Osteoblast (primary cell): Measurements from ENCODE around the gene RAB7B. TPM values are rescaled to one million over a fixed set of nuclear protein-coding genes. Genes with fewer than 3 reads are reported as not detected.
A peak's percentile ranks its signal among the peaks of the same experiment; 100 is the strongest.

Source experiments
- DNase-seq: peaks from one replicate; pipeline ENCODE4 v3.0.0; 2011; ENCODE audit warnings: low spot score, mixed read lengths; ENCODE audit not compliant: insufficient read length; ENCODE audit errors: missing footprints
- H2AFZ ChIP-seq: 2 replicates; pipeline ENCODE4 v1.6.0; 2011; ENCODE audit warnings: mild to moderate bottlenecking, low read length
- H3K27ac ChIP-seq: 2 replicates; pipeline ENCODE4 v1.5.1; 2011; ENCODE audit warnings: mild to moderate bottlenecking, low read depth, low read length, moderate library complexity
- H3K27me3 ChIP-seq: 2 replicates; pipeline ENCODE4 v1.6.0; 2012; ENCODE audit warnings: mild to moderate bottlenecking, control low read depth, inconsistent platforms, low read length, moderate library complexity; ENCODE audit not compliant: insufficient read depth
- H3K36me3 ChIP-seq: 2 replicates; pipeline ENCODE4 v1.5.1; 2011; ENCODE audit warnings: mild to moderate bottlenecking, low read length, control low read depth, moderate library complexity; ENCODE audit not compliant: insufficient read depth
- H3K4me1 ChIP-seq: 2 replicates; pipeline ENCODE4 v1.5.1; 2011; ENCODE audit warnings: mild to moderate bottlenecking, low read length, control low read depth, moderate library complexity; ENCODE audit not compliant: insufficient read depth
- H3K4me2 ChIP-seq: 2 replicates; pipeline ENCODE4 v1.6.0; 2011; ENCODE audit warnings: mild to moderate bottlenecking, low read length; ENCODE audit not compliant: insufficient read depth
- H3K4me3 ChIP-seq: fragments of 200-600 bp; sonication (generic); 3 replicates; pipeline ENCODE4 v1.5.1; 2012; ENCODE audit warnings: mild to moderate bottlenecking, low read length, inconsistent platforms; ENCODE audit not compliant: insufficient read depth
- H3K79me2 ChIP-seq: 2 replicates; pipeline ENCODE4 v1.6.0; 2012; ENCODE audit warnings: mild to moderate bottlenecking, low read length, control low read depth, inconsistent platforms; ENCODE audit not compliant: insufficient read depth
- H3K9me3 ChIP-seq: 2 replicates; pipeline ENCODE4 v1.5.1; 2011; ENCODE audit warnings: low read depth, low read length, control low read depth
- H4K20me1 ChIP-seq: 2 replicates; pipeline ENCODE4 v1.6.0; 2012; ENCODE audit warnings: mild to moderate bottlenecking, low read length, control low read depth; ENCODE audit not compliant: insufficient read depth
- CTCF ChIP-seq: IDR thresholded peaks from 2 replicates; pipeline ENCODE4 v1.5.1; 2011; ENCODE audit warnings: mild to moderate bottlenecking, low read depth, low read length, moderate library complexity; ENCODE audit errors: extremely low read depth
- total RNA-seq: library from RNA; depleted of rRNA; stranded (reverse); fragments of >200 nt; gene quantifications from 2 replicates; pipeline ENCODE4 v1.2.3, GENCODE V29; 2012

The RAB7B gene
- total RNA-seq, 1 donor, result 7.6 TPM

GRCh38 chr1:205927247-205927646, 75.9 kb downstream of the RAB7B start:
- Histone ChIP-seq H3K27me3 (no peaks in the 10 kb centered on the region), H3K27ac (no peak overlapping the region)
- TF ChIP-seq CTCF, result no peak

More at GRCh38 chr1:205927247-205927646, 75.9 kb downstream of the RAB7B start:
- peaks cover 8% of the 10 kb centered on the region for H3K4me1 ChIP-seq
- no peak overlapping the region for H2AFZ ChIP-seq
- no peaks in the 10 kb centered on the region for H3K9me3 ChIP-seq
- peak; percentile 73 for DNase-seq
- H4K20me1 ChIP-seq, result no peaks in the 10 kb centered on the region
- no peaks in the 10 kb centered on the region for H3K36me3 ChIP-seq
- no peak overlapping the region for H3K4me3 ChIP-seq
- H3K4me2 ChIP-seq, result no peak overlapping the region
- no peaks in the 10 kb centered on the region for H3K79me2 ChIP-seq

Other genes with a start within 250 kb of the RAB7B start
- gene RAB29, start 227.9 kb downstream of the RAB7B start, total RNA-seq, result 37.6 and 43.3 TPM in 2 replicates
- gene SLC41A1, start 190.2 kb downstream of the RAB7B start, total RNA-seq, result 28.0 and 29.3 TPM in 2 replicates
- gene PM20D1, start 153.3 kb downstream of the RAB7B start, total RNA-seq, result 0.29 TPM in 1 of 2 replicates, not detected in the other
- not detected in 2 replicates for gene SLC26A9, start 59.9 kb downstream of the RAB7B start, total RNA-seq
- not detected in 2 replicates for gene CTSE, start 20.5 kb upstream of the RAB7B start, total RNA-seq
- gene RHEX, start 49.8 kb upstream of the RAB7B start, total RNA-seq, result not detected in 2 replicates
- not detected in 2 replicates for gene AVPR1B, start 114.0 kb upstream of the RAB7B start, total RNA-seq
- 2.2 and 3.2 TPM in 2 replicates for gene FAM72A, start 199.4 kb upstream of the RAB7B start, total RNA-seq
- 56.8 and 63.1 TPM in 2 replicates for gene SRGAP2, start 200.1 kb upstream of the RAB7B start, total RNA-seq